HG03520 (cell line): Measurements from ENCODE around the gene ISG15.
"Not testable (repeated sequence)": the region's sequence is repeated elsewhere in the genome, so short reads cannot be mapped to it uniquely, and the experiment has no call there.

ENCODE experiments used
- ATAC-seq: cut with Tn5 transposase; IDR thresholded peaks from one replicate; pipeline ENCODE4 v1.9.1; 2021; ENCODE audit warnings: mild to moderate bottlenecking, moderate library complexity; ENCODE audit not compliant: unreplicated experiment

Gene ISG15

GRCh38 chr1:1043411-1043810 lies 30.1 kb downstream of the ISG15 start:
- no peak for ATAC-seq

GRCh38 chr1:1043921-1044320 lies 30.6 kb downstream of the ISG15 start:
- ATAC-seq, result no peak

GRCh38 chr1:1044455-1045078 lies 31.3 kb downstream of the ISG15 start:
- no peak for ATAC-seq

- ATAC-seq, result no peak
Measured at GRCh38 chr1:1045129-1045528, 31.8 kb downstream of the ISG15 start.

GRCh38 chr1:1046243-1046642 lies 32.9 kb downstream of the ISG15 start:
- no peak for ATAC-seq

GRCh38 chr1:1046767-1047166 lies 33.5 kb downstream of the ISG15 start:
- ATAC-seq, result no peak

- no peak for ATAC-seq
Measured at GRCh38 chr1:1047407-1047806, 34.1 kb downstream of the ISG15 start.

GRCh38 chr1:1047963-1048362 lies 34.7 kb downstream of the ISG15 start:
- no peak for ATAC-seq

GRCh38 chr1:1048765-1049164 lies 35.5 kb downstream of the ISG15 start:
- no peak for ATAC-seq

- no peak for ATAC-seq
Measured at GRCh38 chr1:1049318-1050165, 36.2 kb downstream of the ISG15 start.

- no peak for ATAC-seq
Measured at GRCh38 chr1:1050577-1051052, 37.3 kb downstream of the ISG15 start.

GRCh38 chr1:1051127-1051810 lies 38.0 kb downstream of the ISG15 start:
- ATAC-seq, result no peak

GRCh38 chr1:1052003-1052840 lies 38.9 kb downstream of the ISG15 start:
- ATAC-seq, result no peak

- no peak for ATAC-seq
Measured at GRCh38 chr1:1053022-1053421, 39.7 kb downstream of the ISG15 start.

GRCh38 chr1:1053682-1054081 lies 40.4 kb downstream of the ISG15 start:
- ATAC-seq, result no peak

GRCh38 chr1:1054099-1054700 lies 40.9 kb downstream of the ISG15 start:
- ATAC-seq, result no peak

- no peak for ATAC-seq
Measured at GRCh38 chr1:1054971-1055370, 41.7 kb downstream of the ISG15 start.

- ATAC-seq, result no peak
Measured at GRCh38 chr1:1055841-1056736, 42.8 kb downstream of the ISG15 start.

- ATAC-seq, result not testable (repeated sequence)
Measured at GRCh38 chr1:1057769-1058087, 44.4 kb downstream of the ISG15 start.
